Activated T-helper 17 cell treated with anti-CD3 and anti-CD28 coated beads, Interleukin-2, amount 50 U/mL, for 72 hours (primary cell): ENCODE data around the gene LRPAP1. TPM values are rescaled to one million over a fixed set of nuclear protein-coding genes. Genes with fewer than 3 reads are reported as not detected.
"Not testable (repeated sequence)": the region's sequence is repeated elsewhere in the genome, so short reads cannot be mapped to it uniquely, and the experiment has no call there.

Experiments used
- ATAC-seq: fragments of 150-1000 bp; cut with Tn5 transposase; replicated peaks from 2 replicates; pipeline ENCODE4 v1.10.0; 2021; ENCODE audit warnings: mild to moderate bottlenecking, moderate library complexity
- H3K27ac Mint-ChIP-seq: one replicate; pipeline ENCODE4 v1.8.0; 2022; ENCODE audit warnings: mixed read lengths
- H3K27me3 Mint-ChIP-seq: one replicate; pipeline ENCODE4 v1.8.0; 2022; ENCODE audit warnings: mixed read lengths
- H3K36me3 Mint-ChIP-seq: one replicate; pipeline ENCODE4 v1.8.0; 2022; ENCODE audit warnings: low read depth, mild to moderate bottlenecking, mixed read lengths
- H3K4me1 Mint-ChIP-seq: one replicate; pipeline ENCODE4 v1.8.0; 2022; ENCODE audit warnings: mixed read lengths
- H3K4me3 Mint-ChIP-seq: one replicate; pipeline ENCODE4 v1.8.0; 2022; ENCODE audit warnings: mild to moderate bottlenecking, mixed read lengths
- H3K9me3 Mint-ChIP-seq: one replicate; pipeline ENCODE4 v1.8.0; 2022; ENCODE audit warnings: mixed read lengths
- total RNA-seq, 2 donors: library from RNA; stranded (reverse); gene quantifications; one replicate each; pipeline ENCODE4 v1.2.3, GENCODE V29; 2022

LRPAP1 gene
- total RNA-seq, 2 donors from 2014 or later, result 46.9 to 67.5 TPM

DNA sequence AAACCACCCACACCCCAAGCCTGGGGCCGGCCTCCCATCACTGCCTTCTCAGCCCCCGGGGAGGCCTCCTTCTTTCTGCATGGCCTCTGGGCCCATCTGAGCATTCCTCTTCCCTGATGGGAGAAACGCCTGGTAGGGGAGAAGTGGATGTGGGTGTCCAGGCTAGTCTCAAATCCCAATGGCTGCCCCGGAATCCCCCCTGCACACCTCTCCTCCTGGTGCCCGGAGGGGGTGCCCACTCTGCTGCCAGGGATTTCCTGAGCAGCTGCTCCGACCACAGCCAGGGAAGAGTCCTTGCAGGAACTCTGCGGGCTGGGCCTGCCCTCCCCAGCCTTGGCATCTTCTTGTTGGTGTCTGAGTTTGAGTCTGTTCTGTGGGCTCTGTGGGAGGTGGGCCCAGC lies 19.1 kb upstream of the LRPAP1 start:
- ATAC-seq, H3K4me1 Mint-ChIP-seq, H3K27ac Mint-ChIP-seq, H3K4me3 Mint-ChIP-seq, H3K27me3 Mint-ChIP-seq, H3K9me3 Mint-ChIP-seq, H3K36me3 Mint-ChIP-seq: not testable (repeated sequence)

DNA sequence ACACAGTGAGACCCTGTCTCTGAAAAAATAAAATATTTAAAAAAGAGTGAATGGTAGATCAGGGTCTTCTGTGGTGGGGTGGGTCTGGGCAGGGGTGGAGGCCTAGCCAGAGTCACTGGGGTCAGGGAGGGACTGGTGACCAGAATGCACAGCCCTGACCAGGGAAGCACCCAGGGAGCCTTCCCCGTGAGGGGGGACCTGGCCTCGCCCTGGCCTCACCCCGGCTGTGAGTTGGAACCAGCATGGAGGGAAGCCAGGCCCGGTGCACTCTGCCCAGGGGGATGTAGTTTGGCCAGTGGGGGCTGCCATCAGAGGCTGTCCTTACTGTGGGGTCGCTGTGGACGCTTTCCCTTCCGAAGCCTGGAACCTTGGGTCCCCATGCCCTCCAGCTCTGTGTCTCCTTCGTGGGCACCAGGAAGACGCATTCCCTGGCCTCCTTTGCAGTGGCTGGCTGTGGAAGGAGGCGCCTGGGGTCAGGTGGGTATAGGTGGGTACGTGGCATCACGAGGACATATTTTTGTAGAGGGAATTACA lies 18.6 kb upstream of the LRPAP1 start:
- H3K36me3 Mint-ChIP-seq, H3K9me3 Mint-ChIP-seq, H3K4me3 Mint-ChIP-seq, H3K27ac Mint-ChIP-seq, H3K27me3 Mint-ChIP-seq, ATAC-seq, H3K4me1 Mint-ChIP-seq: not testable (repeated sequence)

DNA sequence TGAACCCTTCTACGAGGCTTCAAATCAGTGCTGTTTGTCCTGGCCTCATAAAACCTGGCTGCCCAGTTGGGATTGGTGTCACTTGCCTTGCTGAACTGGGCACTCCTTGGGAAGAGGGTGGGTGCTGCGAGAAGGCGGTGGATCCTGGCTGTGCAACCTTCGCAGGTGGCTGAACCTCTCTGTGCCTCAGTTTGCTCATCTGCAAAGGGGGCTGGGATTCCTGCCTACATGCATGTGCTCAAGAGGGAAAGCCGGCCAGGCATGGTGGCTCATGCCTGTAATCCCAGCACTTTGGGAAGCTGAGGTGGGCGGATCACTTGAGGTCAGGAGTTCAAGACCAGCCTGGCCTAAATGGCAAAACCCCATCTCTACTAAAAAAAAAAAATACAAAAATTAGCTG lies 17.8 kb upstream of the LRPAP1 start:
- not testable (repeated sequence) for H3K36me3 Mint-ChIP-seq, H3K27ac Mint-ChIP-seq, ATAC-seq, H3K4me1 Mint-ChIP-seq, H3K27me3 Mint-ChIP-seq, H3K4me3 Mint-ChIP-seq, H3K9me3 Mint-ChIP-seq

DNA sequence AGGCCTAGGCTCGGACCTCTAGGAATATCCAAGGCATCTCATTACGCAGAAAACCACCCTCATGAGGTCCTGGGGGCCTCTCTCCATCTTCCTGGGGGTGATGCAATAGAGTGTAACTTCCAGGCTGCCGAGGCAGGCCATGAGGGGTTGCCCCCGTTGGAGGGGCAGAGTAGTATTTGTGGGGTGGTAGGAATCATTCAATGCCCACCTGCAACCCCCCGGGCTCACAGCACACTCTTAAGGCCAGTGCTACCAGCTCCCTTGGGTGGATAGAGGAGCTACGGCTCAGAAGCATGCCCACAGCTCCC lies 17.4 kb upstream of the LRPAP1 start:
- not testable (repeated sequence) for H3K27ac Mint-ChIP-seq, H3K4me1 Mint-ChIP-seq, ATAC-seq, H3K4me3 Mint-ChIP-seq, H3K27me3 Mint-ChIP-seq, H3K36me3 Mint-ChIP-seq, H3K9me3 Mint-ChIP-seq

DNA sequence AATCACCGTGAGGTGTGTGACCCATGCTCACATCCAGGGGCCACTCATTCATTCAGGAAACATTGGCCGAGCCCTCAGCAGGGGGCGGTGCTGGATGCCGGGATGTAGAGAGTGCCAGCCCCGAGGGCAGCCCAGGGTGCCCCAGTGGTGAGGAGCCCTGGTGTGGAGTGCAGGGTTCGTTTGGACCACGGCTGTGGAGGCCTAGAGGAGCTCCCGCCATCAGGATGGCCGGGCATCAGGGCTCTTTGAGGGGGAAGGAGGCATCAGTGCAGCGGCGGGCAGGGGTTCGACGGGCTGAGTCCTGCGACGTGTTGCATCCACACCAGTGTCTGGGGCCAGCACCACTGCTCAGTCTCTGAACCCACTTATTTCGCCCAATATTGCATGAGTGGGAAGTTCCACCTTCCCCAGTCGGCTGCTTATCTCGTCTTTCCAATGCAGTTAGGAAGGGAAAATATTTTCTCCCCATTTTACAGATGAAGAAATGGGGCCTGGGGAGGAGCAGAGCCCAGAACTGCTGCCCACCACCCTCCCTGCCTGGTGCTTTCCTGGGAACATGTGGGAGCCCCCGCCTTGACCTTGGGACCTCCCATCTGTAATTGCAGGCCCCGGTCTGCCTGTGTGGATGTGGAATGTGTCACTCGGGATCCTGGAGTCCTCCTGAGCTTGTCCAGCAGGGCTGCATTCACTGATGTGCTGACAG lies 16.9 kb upstream of the LRPAP1 start:
- H3K4me3 Mint-ChIP-seq, H3K27me3 Mint-ChIP-seq, H3K9me3 Mint-ChIP-seq, H3K36me3 Mint-ChIP-seq, H3K27ac Mint-ChIP-seq, H3K4me1 Mint-ChIP-seq, ATAC-seq: not testable (repeated sequence)

DNA sequence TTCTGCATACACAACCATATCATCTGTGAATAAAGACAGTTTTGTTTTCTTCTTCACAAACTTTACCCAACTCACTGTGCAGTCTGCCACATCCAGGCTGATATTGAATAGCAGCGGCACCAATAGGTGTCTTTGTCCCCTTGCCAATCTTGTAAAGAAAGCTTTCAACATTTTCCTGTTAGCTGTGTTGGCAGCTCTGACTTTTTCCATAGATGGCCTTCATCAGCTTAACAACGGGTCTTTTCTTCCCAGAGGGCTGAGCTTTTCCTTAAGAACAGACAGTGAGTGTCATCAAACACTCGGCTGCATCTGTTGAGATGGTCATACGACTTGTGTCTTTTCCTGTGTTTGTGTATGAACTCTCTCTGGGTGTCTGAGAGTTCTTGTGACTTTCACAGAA lies 14.5 kb upstream of the LRPAP1 start:
- not testable (repeated sequence) for H3K9me3 Mint-ChIP-seq, H3K4me1 Mint-ChIP-seq, ATAC-seq, H3K4me3 Mint-ChIP-seq, H3K27ac Mint-ChIP-seq, H3K36me3 Mint-ChIP-seq, H3K27me3 Mint-ChIP-seq

DNA sequence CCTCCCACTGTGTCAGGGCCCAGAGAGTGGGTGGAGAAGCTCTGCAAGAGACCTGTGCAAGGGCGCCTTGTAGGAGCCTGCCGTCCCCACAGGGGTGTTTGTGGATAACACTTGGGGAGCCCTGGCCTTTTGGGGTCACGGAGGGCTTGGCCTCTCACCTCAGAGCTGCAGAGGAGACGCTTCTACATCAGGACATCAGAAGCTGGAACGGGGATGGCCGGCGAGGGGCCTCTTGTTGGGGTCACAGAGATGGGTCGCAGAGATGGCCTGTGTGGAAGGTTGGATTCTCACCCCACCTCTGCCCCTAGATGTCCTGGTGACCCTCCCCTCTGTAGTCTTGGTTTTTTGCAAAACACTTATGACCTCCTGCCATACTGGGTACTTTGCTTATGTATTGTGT lies 13.1 kb upstream of the LRPAP1 start:
- H3K27me3 Mint-ChIP-seq, ATAC-seq, H3K9me3 Mint-ChIP-seq, H3K36me3 Mint-ChIP-seq, H3K4me1 Mint-ChIP-seq, H3K27ac Mint-ChIP-seq, H3K4me3 Mint-ChIP-seq: not testable (repeated sequence)

DNA sequence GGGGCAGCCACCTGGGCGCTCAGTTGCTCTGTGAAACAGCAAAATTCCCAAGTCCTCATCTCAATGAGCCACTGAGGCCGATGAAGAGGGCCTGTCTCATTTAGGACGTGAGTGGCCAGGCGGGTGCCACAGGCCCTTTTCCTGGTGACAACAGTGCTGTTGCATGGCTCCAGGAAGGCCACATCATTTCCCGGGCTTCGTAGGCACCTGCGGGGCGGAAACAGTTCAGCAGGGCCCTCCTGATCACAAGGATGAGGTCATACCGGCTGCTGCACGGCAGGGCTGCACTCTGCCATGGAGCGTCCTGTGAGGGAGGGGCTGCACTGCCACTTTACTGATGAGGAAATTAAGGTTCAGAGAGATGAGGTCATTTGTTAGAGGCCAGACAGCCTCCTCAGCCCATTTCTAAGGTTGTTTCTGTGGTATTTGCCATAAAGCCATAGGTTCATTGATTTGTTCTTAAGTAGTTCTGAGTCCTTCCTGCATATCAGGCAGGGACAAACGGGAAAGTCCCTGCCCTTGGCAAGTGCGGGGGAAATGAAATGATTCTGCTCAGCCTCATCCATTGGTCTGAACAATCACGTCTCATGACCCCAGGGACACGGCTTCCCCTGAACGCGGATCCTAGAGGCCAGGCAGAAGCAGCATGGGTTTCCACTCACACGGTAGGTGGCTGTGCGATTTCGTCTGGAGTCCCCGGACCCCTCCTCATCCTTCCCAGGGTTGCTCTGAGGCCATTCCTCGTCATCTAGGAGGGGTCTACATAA lies 12.2 kb upstream of the LRPAP1 start:
- not testable (repeated sequence) for H3K27ac Mint-ChIP-seq, H3K4me3 Mint-ChIP-seq, H3K27me3 Mint-ChIP-seq, H3K36me3 Mint-ChIP-seq, H3K9me3 Mint-ChIP-seq, H3K4me1 Mint-ChIP-seq, ATAC-seq

DNA sequence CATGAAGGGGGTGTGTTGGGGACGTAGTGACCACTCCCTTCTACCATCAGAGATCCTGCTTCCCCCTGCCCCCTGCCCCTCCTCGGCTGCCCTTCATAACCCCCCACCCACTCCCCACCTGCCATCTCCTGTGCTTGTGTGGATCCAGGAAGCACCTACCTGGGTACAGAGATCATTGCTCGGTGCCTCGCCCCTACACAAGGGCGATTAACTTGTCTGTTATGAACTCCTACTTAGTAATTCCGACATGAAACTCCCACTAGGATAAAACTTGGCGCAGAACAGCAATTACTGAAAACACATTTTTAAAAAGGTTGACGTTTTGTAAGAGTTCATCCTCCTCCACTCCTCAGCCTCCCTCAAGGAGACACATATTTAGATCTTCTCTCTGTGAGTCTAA lies 11.2 kb upstream of the LRPAP1 start:
- not testable (repeated sequence) for ATAC-seq, H3K36me3 Mint-ChIP-seq

DNA sequence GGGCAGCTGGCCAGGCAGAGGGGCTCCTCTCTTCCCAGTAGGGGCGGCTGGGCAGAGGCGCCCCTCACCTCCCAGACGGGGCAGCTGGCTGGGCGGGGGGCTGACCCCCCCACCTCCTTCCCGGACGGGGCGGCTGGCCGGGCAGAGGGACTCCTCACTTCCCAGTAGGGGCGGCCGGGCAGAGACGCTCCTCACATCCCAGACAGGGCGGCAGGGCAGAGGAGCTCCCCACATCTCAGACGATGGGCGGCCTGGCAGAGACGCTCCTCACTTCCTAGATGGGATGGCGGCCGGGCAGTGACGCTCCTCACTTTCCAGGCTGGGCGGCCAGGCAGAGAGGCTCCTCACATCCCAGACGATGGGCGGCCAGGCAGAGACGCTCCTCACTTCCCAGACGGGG lies 6.7 kb upstream of the LRPAP1 start:
- not testable (repeated sequence) for H3K36me3 Mint-ChIP-seq, H3K27ac Mint-ChIP-seq, H3K27me3 Mint-ChIP-seq, ATAC-seq, H3K4me3 Mint-ChIP-seq, H3K4me1 Mint-ChIP-seq, H3K9me3 Mint-ChIP-seq

More for the DNA sequence above, 11.2 kb upstream of the LRPAP1 start:
- H3K4me1 Mint-ChIP-seq, H3K27ac Mint-ChIP-seq, H3K27me3 Mint-ChIP-seq, H3K9me3 Mint-ChIP-seq, H3K4me3 Mint-ChIP-seq: not testable (repeated sequence)

DNA sequence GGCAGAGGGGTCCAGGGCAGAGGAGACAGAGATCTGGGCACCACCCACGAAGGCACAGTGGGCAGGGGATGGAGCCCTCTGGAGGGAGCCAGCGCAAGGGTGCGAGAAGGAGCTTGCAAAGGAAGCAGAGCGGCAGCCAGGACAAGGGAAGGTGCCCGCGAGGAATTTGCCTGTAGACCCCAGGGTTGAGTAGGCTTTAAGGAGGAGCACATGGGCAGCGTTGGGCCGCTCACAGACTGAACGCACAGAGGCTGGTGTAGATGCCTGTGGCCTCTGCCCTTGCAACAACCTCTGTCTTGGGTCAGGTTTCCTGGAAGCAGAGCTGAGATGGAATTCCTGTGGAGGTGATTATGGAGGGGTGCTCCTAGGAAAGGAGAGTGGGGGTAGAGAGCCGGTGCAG lies 3.6 kb upstream of the LRPAP1 start:
- H3K27me3 Mint-ChIP-seq, H3K36me3 Mint-ChIP-seq, H3K4me3 Mint-ChIP-seq, H3K9me3 Mint-ChIP-seq, ATAC-seq, H3K4me1 Mint-ChIP-seq, H3K27ac Mint-ChIP-seq: not testable (repeated sequence)

DNA sequence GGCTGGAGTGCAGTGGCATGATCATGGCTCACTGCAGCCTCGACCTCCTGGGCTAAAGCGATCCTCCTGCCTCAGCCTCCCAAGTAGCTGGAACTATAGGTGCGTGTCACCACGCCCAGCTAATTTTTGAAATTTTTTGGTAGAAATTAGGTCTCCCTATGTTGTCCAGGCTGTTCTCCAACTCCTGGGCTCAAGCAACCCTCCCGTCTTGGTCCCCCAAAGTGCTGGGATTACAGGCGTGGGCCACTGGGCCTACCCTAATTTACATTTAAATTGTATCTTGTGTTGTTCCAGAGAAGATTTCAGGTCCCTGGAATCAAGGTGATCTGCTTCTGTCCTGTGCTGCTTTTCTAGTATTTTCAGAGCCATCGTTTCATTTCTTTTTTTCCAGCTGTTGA lies 1.2 kb upstream of the LRPAP1 start:
- no peak for ATAC-seq

DNA sequence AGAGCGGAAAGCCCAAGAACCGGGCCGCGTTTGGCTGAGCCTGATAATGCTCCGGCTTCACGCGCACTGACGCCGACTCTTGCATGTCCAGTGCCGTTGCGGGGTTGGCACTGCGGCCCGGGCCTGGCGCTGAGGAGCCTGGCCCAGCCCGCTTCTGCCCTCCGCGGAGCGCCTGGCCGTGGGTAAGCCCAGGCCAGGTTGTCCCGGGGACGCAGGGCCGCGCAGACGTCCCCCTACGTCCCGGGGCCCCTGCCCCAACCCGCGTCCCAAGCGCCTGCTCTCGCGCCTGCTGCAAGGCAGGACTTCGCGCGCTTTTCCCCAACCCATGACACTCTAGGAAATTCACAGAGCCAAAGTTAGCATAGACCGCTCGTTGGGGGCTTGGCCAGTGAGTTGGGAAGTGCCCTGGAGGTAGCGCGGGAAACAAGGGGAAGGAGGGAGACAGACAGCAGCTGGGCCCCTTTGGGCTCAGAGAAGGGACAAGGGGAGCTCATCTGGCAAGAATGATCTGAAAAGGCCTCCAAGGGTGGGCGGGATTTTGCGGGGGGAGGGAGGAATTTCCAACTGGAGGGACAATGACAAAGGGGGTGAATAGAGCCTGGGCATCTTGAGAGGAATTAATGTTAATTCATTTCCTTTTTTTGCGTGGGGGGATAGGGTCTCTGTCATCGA lies 665 bp upstream of the LRPAP1 start:
- peaks cover 10% of the 10 kb centered on the region for H3K36me3 Mint-ChIP-seq
- H3K9me3 Mint-ChIP-seq, result no peaks in the 10 kb centered on the region
- no peak for ATAC-seq
- peaks cover 10% of the 10 kb centered on the region for H3K4me1 Mint-ChIP-seq
- peak overlapping the region; percentile 94 for H3K4me3 Mint-ChIP-seq
- peaks cover 4% of the 10 kb centered on the region for H3K27me3 Mint-ChIP-seq
- H3K27ac Mint-ChIP-seq, result no peak overlapping the region

More for the DNA sequence above, 1.2 kb upstream of the LRPAP1 start:
- Mint-ChIP-seq H3K27ac (no peak overlapping the region), H3K27me3 (peaks cover 4% of the 10 kb centered on the region), H3K9me3 (no peaks in the 10 kb centered on the region), H3K36me3 (peaks cover 10% of the 10 kb centered on the region), H3K4me1 (peaks cover 10% of the 10 kb centered on the region), H3K4me3 (peak overlapping the region; percentile 49)

DNA sequence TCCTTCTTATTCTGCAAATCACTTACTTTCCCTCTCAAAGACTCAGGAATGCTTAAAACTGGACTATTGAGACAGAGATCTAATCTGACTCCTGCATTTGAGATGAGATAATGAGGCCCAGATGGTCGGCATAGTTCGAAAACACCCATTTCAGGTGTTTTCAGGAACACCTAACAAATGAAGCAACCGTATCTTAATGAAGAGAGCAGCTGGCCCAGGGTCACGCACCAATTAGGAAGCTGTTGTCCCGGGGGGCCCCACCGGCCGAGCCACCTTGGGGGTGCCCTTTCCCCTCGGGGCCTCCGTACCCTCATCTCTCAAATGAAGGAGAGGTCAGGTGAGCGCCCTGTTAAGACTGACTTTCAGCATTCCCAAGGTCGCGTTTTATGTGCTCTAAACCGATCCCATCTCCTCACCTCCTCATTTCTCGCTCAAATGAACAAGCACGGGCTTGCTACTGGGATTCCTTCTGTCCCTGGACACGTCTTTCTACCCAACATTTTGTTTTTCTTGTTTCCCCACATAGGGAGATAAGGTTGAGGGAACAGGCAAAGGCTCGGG lies 824 bp downstream of the LRPAP1 start:
- Mint-ChIP-seq H3K27me3 (peaks cover 4% of the 10 kb centered on the region), H3K9me3 (no peaks in the 10 kb centered on the region), H3K4me3 (peak overlapping the region; percentile 94), H3K27ac (peak overlapping the region; percentile 96), H3K4me1 (peaks cover 10% of the 10 kb centered on the region), H3K36me3 (peaks cover 10% of the 10 kb centered on the region)
- ATAC-seq, result no peak
